ENCODE measurements around the gene AIDA.

The AIDA gene

GRCh38 chr1:222713091-222713961 lies 1.0 kb upstream of the AIDA start:
- no peak for TF ChIP-seq CTCF (conservative IDR thresholded peaks at IDR 0.05; ENCODE audit: control insufficient read depth, insufficient read depth, low read depth, low read length)

GRCh38 chr1:222711319-222712252 lies 705 bp downstream of the AIDA start:
- TF ChIP-seq CTCF (conservative IDR thresholded peaks at IDR 0.05; ENCODE audit: control insufficient read depth, insufficient read depth, low read depth, low read length), result no peak
- peak overlapping the region; percentile 69 for H3K4me3 ChIP-seq (ENCODE audit: control insufficient read depth, low read depth, low read length)
- peak; percentile 77 for DNase-seq (ENCODE audit: low read depth)

More at GRCh38 chr1:222713091-222713961, 1.0 kb upstream of the AIDA start:
- peak; percentile 92 for DNase-seq (ENCODE audit: low read depth)
- H3K4me3 ChIP-seq (ENCODE audit: control insufficient read depth, low read depth, low read length), result peak overlapping the region; percentile 69

GRCh38 chr1:222709700-222710153 lies 2.6 kb downstream of the AIDA start:
- TF ChIP-seq CTCF (conservative IDR thresholded peaks at IDR 0.05; ENCODE audit: control insufficient read depth, insufficient read depth, low read depth, low read length), result no peak
- H3K4me3 ChIP-seq (ENCODE audit: control insufficient read depth, low read depth, low read length), result no peak overlapping the region
- no peak for DNase-seq (ENCODE audit: low read depth)

GRCh38 chr1:222706815-222707214 lies 5.5 kb downstream of the AIDA start:
- no peak for TF ChIP-seq CTCF (conservative IDR thresholded peaks at IDR 0.05; ENCODE audit: control insufficient read depth, insufficient read depth, low read depth, low read length)
- no peak for DNase-seq (ENCODE audit: low read depth)
- no peak overlapping the region for H3K4me3 ChIP-seq (ENCODE audit: control insufficient read depth, low read depth, low read length)

- DNase-seq (ENCODE audit: low read depth), result no peak
- no peak for TF ChIP-seq CTCF (conservative IDR thresholded peaks at IDR 0.05; ENCODE audit: control insufficient read depth, insufficient read depth, low read depth, low read length)
- no peak overlapping the region for H3K4me3 ChIP-seq (ENCODE audit: control insufficient read depth, low read depth, low read length)
Measured at GRCh38 chr1:222704260-222704659, 8.0 kb downstream of the AIDA start.

- H3K4me3 ChIP-seq (ENCODE audit: control insufficient read depth, low read depth, low read length), result no peak overlapping the region
- DNase-seq (ENCODE audit: low read depth), result no peak
- no peak for TF ChIP-seq CTCF (conservative IDR thresholded peaks at IDR 0.05; ENCODE audit: control insufficient read depth, insufficient read depth, low read depth, low read length)
Measured at GRCh38 chr1:222702210-222702609, 10.1 kb downstream of the AIDA start.

Measured in fibroblast of mammary gland (primary cell).